T-helper 1 cell (primary cell): Measurements from ENCODE around the gene OR1I1.

Experiments used
- DNase-seq, 5 donors: peaks; one replicate each; pipeline ENCODE4 v3.0.0-alpha.2; 2012 to 2020

The OR1I1 gene

GRCh38 chr19:15120135-15121026 is 38.4 kb downstream of the OR1I1 start:
- DNase-seq, result no peak

- no peak for DNase-seq
Measured at GRCh38 chr19:15122331-15123030, 40.5 kb downstream of the OR1I1 start.

- no peak for DNase-seq
Measured at GRCh38 chr19:15123031-15123890, 41.2 kb downstream of the OR1I1 start.

GRCh38 chr19:15123900-15124299 is 41.9 kb downstream of the OR1I1 start:
- no peak for DNase-seq

- peak in 1 of 5 donors; percentile 12 for DNase-seq
Measured at GRCh38 chr19:15124572-15125231, 42.7 kb downstream of the OR1I1 start.

- DNase-seq, result peak; percentile 94 to 99 (median 95)
Measured at GRCh38 chr19:15125232-15126067, 43.4 kb downstream of the OR1I1 start.

GRCh38 chr19:15126131-15126910 is 44.3 kb downstream of the OR1I1 start:
- DNase-seq, result no peak

- no peak for DNase-seq
Measured at GRCh38 chr19:15128162-15128770, 46.3 kb downstream of the OR1I1 start.

- DNase-seq, result peak in 1 of 5 donors; percentile 25
Measured at GRCh38 chr19:15129856-15130585, 48.0 kb downstream of the OR1I1 start.

- DNase-seq, result no peak
Measured at GRCh38 chr19:15136234-15136954, 54.4 kb downstream of the OR1I1 start.

GRCh38 chr19:15137777-15138176 is 55.8 kb downstream of the OR1I1 start:
- DNase-seq, result no peak

GRCh38 chr19:15138427-15138826 is 56.4 kb downstream of the OR1I1 start:
- no peak for DNase-seq

GRCh38 chr19:15141143-15141542 is 59.1 kb downstream of the OR1I1 start:
- DNase-seq, result no peak

GRCh38 chr19:15142313-15142712 is 60.3 kb downstream of the OR1I1 start:
- no peak for DNase-seq
